Iris pigment epithelial cell (primary cell): ENCODE data around the gene MTFP1.
"Not testable (repeated sequence)": the region's sequence is repeated elsewhere in the genome, so short reads cannot be mapped to it uniquely, and the experiment has no call there.

ENCODE experiments used
- DNase-seq: peaks from one replicate; pipeline ENCODE4 v3.0.0-alpha.2; 2011; ENCODE audit warnings: low read depth

Gene MTFP1

DNA sequence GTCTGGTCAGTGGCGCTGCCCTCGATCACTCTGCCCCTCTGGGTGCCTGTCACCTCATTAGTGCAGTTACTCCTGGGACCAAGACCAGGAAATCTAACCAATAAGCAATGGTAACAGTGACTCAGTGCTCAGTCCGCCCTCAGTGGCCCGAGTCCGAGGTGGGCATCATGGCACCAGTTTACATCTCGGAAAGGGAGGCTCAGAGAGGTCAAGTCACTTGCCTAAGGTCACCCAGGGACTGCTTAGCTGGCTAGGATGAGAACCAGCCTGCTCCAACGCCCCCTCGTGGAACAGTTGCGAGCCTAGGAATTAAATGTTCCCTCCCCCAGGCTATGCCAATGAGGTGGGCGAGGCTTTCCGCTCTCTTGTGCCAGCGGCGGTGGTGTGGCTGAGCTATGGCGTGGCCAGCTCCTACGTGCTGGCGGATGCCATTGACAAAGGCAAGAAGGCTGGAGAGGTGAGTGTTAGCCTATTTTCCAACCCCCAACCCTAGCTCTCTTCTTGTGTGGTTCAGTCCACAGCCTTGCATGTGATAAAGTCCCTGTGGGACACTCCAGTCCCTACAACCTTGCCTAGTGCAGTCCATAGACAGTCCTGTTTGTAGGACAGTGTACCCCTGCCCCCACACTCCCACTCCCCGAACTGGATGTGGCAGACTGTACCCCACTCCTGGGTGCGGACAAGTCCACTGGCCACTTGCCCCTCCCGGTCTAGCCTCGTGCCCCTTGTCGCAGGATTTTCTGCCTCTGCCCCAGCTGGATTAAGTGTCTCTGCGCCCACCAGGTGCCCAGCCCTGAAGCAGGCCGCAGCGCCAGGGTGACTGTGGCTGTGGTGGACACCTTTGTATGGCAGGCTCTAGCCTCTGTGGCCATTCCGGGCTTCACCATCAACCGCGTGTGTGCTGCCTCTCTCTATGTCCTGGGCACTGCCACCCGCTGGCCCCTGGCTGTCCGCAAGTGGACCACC is 1.1 kb downstream of the MTFP1 start:
- DNase-seq, result peak; percentile 71

DNA sequence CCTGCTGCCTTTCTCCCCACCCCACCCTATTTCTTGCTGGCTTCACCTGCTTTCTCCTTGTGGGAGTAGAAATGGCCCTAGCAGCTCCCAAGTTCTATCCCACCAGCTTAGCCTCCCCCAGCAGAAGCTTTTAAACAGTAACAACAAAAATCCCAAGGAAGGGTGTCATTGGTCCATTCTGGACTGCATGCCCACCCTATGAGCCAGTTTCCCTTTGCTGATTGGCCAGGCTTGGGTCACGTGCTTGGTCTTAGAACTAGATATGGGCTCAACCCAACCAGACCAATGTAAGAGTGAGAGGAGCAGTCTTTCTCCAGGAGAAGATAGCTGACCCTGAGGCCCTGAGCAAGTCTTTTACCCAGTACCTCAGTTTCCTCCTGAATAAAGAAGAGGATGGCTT is 2.3 kb downstream of the MTFP1 start:
- DNase-seq, result peak; percentile 11

DNA sequence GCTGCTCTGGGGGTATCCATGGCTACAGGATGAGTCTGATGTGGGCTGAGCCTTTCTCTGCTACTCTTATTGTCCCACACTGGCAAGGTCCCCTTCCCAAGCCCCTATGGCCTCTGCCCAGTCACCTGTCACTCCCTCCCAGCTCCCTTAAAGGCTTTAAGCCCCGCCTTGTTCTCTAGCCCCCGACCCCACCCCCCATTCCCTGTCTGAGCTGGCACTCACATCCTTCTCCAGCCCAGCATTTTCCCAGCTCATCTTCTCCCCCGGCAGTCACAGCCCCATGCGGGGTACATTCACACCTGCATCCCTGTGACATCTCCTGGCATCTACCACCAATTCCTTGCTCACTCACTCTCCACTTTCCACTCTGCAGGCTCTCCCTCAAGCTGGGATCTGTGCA is 4.3 kb downstream of the MTFP1 start:
- DNase-seq, result no peak

DNA sequence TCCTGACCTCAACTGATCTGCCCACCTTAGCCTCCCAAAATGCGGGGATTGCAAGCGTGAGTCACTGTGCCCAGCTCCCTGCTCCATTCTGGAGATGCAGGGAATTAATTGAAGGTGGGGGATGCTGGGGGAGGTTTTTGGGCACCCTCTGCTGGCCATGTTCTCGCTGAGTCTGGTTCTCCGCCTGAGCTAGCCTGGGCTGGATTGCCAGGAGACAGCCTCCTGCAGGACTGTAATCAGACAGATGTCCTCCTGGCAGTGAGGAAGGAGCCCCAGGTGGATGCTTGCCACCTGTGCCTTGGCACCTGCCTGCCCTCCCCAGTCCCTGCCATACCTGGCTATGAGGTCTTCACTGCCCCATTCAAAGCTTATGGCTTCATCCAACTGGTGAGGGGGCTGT is 5.4 kb downstream of the MTFP1 start:
- no peak for DNase-seq

DNA sequence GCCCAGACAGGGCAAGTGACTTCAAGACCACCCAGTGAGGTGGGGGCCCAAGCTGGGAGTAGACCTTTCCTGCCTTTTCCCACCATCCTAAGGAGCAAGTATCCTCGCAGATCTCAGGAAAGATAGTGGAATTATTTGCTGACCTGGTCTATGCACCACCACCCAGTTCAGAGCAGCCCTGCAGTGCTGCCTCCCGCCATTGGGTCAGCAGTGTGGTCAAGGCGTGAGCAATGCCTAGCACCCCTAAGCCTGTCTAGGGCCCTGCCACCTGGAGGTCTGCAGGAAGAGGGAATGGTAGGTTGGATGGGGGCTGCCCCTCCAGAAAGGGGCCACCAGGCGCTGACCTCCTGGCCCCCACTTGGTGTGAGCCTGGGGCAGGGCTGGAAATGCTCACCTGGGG is 6.5 kb downstream of the MTFP1 start:
- no peak for DNase-seq

DNA sequence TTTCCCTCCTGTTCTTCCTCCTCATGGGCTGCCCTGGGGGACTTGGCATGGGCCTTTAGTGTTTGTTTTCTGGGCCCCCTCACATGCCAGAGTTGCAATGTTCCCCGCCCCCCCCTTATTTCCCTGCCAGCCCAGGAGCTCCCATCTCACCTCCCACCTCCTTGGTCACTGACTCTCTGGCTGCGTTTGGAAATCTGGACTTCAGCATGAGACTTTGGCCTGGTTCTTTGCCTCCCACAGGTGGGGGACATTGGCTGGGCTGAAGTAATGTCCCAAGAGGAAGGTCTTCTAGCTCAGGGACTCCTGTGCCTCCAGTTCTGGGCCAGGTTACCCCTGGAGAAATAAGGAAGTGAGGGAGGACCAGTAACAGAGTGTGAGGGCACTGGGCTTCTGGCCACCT is 7.0 kb downstream of the MTFP1 start:
- no peak for DNase-seq

DNA sequence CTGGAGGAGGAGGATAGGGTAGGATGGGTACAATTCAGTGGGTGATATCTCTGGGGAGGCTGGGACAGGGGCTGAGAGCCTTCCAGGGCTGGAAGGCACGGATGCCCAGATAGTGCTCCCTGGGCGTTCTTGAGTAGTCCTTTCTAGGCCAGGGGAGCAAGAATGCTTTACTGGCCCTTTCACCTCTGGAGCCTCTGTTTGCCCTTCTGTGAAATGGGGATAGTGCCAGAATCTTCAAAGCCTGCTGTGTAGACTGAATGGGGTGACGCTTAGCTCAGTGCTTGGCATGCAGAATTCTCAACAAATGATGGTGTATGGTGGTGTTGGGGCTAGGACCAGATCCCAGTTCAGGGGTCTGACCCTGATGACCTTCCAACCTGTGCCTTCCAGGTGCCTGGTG is 7.7 kb downstream of the MTFP1 start:
- no peak for DNase-seq

DNA sequence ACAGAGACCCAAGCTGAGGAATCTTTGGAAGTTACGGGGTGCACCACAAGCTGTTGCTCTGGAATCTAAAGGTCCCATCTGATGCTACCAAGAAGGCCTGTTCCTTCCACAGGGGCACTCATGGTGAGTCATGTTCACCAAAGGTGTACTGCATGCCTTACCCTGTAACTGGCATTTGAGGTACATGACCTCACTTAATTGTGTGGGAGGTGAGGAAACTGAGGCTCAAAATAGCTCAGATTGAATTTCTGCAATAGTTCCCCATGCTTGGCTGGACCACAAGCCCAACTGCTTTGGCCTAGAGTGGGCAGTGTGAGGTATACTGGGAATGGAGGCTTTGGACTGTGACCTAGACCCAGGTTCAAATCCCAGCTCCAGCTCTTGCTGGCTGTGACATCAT is 8.2 kb downstream of the MTFP1 start:
- DNase-seq, result no peak

DNA sequence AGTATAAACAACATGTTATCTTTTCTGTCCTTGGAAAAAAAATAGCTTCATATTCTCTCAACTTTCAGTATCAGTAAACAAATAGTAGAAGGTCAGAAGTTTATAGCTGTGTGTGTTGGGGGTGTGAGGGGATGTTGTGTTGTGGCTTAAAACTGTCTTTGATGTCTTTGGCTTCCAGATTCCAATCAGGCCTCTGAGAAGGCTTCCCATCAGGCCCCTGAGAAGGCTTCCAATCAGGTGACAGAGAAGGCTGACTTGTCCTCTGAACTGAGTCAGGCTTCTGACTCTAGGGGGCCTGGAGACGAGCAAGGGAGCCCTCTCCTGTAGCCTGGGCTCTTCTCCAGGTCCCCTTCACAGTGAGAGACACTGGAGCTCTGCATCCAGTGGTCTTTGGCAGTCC is 9.3 kb downstream of the MTFP1 start:
- DNase-seq, result no peak

DNA sequence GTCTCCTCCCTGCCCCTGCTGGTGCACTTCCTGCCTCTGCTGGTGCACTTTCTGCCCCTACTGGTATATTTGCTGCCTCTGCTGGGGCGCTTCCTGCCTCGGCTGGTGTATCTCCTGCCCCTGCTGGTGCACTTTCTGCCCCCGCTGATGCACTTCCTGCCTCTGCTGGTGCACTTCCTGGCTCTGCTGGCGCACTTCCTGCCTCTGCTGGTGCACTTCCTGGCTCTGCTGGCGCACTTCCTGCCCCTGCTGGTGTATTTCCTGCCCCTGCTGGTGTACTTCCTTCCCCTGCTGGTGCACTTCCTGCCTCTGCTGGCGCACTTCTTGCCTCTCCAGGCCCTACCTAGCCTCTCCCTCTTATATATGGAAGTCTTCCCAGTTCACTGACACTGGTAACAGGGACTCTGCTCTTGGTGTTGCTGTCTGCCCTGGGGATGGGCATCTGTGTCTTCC is 10.1 kb downstream of the MTFP1 start:
- DNase-seq, result no peak

DNA sequence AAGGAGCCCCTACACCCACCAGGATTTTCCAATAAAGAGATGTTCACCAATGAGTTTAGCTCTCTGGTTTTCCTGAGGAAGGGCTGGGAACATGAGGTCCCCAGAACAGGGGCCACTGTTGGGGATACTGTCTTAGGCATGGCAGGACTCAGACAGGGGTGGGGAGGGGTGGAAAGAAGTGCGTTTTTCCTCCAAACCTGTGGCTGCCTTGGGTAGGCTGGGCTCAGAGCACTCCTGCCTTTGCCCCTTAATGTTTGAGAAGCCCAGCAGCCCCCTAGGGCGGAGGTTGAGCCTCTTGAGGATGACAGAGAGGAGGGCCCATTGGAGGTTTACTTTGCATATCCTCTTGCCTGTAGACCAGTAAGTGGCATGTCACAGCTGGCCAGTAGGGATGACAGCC is 10.6 kb downstream of the MTFP1 start:
- no peak for DNase-seq

DNA sequence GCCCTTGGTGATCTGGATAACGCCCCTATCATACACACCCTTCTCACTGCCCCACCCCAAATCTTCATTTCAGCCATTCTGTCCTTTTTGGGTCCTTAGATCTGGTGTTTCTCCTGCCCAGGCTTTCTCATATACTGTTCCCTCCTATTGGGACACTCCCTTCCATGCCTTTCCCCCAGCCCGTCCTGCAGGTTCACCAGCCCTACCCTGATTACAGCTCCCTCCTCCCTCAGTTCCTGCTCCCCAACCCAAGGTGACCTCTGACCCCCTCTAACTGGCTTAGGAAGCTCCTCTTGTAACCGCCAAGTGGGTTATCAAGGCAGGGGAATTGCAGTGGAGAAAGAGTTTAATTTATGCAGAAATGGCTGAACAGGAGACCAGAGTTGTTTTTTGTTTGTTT is 13.0 kb downstream of the MTFP1 start:
- DNase-seq, result no peak

DNA sequence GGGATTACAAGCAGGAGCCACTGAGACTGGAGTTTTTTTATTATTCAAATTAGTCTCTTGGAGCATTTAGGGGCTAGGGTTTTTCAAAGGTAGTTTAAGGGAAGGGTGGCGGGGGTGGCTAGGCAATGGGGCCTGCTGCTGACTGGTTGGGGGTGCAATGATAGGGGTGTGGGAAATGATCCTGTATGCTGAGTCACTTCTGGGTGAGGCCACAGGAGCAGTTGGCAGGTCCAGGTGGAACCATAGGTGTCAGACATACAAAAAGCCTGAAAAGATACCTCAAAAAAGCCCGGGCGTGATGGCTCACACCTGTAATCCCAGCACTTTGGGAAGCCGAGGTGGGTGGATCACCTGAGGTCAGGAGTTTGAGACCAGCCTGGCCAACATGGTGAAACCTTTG is 13.7 kb downstream of the MTFP1 start:
- no peak for DNase-seq

DNA sequence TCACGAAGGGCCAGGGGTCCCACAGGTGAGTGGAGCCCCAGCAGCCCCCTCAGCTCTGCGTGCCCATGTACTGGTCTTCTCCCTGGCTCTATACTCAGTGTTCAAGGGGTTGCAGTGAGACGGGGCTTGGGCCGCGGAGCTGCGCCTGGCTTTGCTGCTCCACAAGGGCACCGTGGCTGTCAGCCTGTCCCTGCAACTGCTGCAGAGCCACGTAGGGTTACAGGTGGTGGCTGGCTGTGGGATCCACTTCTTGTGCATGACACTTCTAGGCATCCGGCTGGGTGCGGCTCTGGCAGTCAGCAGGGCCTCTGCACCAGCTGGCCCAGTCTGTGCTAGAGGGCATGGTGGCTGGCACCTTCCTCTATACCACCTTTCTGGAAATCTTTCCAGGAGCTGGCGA is 14.3 kb downstream of the MTFP1 start:
- no peak for DNase-seq

DNA sequence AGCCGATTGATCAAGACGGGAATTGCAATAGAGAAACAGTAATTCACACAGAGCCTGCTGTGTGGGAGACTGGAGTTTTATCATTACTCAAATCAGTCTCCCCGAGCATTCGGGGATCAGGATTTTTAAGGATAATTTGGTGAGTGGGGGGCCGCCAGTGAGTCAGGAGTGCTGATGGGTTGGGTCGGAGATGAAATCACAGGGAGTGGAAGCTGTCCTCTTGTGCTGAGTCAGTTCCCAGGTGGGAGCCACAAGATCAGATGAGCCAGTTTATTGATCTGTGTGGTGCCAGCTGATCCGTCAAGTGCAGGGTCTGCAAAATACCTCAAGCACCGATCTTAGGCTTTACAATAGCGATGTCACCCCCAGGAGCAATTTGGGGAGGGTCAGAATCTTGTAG is 15.5 kb downstream of the MTFP1 start:
- no peak for DNase-seq

DNA sequence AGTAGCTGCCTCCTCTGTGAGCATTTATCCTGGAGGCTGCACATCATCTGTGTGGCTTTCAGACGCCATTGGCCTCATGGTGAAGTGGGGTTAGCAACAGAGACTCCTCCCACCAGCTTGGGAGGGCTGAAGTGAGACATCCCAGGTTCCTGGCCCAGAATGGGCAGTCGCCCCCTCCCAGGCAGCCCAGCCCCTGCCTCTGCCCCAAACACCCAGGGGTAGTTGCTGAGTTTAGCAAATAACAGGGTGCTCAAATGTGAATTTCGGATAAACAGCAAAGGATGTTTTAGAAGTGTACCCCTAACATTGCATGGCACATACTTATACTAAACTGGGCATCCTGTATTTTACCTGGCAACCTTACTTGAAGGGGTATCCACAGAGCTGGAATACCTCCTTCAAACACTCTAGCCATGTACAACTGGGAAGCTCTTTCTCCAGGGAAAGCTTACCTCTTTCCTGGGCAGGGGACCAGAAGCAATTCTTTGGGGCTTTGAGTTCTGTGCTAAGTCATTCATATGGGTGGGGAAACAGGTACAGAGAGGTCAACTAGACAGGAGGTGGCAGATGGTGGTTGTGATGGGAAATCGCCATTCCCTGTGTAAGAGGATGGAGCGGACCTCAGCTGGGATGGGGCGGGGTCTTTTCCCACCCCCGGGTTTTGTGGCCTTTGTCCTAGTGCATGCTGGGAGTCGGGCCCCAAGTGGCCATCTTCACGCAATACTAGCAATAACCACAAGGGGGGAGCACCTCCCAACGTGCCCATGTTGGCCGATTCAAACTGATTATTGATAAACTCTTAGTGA is 19.3 kb downstream of the MTFP1 start:
- peak; percentile 58 for DNase-seq

DNA sequence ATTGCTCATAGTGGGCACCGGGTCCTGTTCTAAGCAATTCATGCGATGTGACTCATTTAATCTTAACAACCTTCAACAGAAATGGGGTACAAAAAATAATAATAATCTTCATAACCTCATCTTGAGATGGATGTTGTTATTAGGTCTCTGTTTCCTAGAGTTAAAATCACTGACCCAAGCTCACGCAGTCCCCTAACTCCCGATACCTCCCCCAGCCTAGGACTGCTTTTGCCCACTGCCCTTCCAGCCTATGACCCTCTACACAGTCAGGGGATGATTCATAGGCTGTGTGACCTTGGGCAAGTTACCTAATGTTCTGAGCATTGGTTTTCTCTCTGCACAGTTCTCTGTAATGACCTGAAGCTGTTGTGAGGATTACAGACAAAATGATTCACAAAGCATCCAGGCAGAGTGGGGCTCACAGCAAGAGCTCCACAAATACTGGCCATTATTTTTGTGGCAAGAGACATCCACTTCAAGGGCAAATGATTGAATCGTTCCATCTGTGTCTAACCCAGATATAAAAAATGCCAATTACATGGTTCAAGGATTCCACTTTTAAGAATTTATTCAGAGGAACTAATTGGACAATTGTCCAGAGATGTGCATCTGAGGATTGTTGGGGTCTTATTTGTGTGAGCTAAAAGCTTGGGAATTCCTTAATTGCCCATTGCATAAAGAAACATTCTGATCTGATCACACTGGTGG is 20.0 kb downstream of the MTFP1 start:
- peak; percentile 63 for DNase-seq

DNA sequence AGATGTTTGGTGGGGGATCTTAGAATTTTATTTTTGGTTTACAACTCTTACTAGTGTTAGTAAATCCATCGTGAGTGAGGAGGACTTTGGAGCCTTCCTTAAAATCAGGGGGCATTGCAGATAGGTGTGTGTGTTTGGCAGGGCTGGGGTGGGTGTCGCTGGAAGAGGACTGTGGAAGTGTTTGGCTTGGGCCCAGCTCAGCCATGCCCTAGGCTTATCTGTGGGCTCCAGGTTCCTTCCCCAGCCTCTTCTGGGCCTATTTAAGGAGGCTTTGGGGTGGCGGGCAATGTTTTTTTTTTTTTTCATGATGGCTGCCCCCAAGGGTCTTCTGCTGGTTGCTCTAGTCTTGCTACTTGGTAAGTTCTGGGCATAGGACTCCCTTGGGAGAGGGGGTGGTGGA is 22.1 kb downstream of the MTFP1 start:
- no peak for DNase-seq

DNA sequence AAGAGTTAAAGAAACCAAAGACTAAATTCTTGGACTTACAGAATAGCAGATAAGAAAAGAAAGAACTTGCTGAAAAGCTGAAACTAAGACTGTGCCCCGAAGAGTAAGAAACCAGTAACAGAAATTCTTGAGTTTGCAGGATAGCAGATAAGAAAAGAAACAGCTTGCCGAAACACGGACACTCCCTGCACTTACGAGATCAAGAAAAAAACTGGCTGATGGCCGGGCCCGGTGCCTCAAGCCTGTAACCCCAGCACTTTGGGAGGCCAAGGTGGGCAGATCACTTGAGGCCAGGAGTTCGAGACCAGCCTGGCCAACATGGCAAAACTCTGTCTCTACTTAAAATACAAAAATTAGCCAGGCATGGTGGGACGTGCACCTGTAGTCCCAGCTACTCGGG is 25.9 kb downstream of the MTFP1 start:
- DNase-seq, result not testable (repeated sequence)

DNA sequence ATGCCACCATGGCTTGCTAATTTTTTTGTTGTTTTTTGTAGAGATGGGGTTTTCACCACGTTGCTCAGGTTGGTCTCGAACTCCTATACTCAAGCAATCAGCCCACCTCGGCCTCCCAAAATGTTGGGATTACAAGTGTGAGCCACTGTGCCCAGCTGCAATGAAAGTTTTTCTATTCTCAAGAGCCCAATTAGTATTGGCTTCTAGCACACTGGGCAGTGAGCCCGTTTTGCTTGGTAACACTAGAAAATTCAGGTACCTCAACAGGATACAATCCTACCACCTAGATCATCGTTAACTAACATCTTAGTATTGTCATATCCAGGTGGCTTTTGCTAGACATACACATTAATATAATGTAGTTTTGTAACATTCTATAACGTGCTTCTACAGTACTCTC is 27.3 kb downstream of the MTFP1 start:
- DNase-seq, result no peak

DNA sequence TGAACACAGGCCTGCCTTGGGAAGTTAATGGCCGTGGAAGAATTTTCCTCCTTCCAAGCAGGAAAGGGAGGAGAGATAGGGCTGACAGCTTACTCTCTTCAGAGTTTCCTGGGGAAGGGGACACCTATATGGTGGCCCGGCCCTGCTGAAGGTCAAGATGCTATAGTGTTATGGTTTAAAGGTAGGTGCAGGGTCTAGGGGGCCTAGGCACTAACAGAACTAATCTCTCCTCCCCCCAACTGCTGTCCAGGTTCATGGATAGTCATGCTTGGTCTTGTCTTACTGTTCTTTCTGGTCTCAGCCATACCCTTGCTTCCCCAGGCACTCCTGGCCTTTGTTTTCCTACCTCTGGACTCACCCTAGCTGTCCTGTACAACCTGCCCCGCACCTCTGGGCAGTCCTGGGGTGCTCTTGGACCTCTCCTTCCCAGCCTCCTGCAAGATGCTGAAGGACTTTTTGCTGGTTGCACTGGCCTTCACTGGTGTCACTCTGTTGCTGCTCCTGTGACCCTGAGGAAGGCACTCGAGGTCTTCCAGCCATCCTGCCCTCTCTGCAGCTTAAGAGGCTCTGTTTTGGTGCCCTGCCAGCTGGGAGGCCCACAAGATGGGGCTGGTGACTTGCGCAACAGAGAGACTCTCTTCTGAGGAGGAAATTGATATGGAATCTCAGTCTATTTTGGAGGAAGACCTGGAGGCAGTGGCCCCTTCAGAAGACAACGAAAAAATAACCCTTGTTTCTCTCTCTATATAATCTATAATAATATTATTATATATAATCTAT is 28.4 kb downstream of the MTFP1 start:
- no peak for DNase-seq
